Endothelial cell (in vitro differentiated cells): ENCODE measurements around the gene PRR7. TPM values are rescaled to one million over a fixed set of nuclear protein-coding genes. Genes with fewer than 3 reads are reported as not detected.

Experiments used
- DNase-seq: peaks from one replicate; pipeline ENCODE4 v3.0.0; 2021; ENCODE audit warnings: low spot score
- H3K27ac Mint-ChIP-seq: one replicate; pipeline ENCODE4 v1.8.0; 2021; ENCODE audit warnings: mixed read lengths, inconsistent platforms; ENCODE audit not compliant: unreplicated experiment
- H3K27me3 Mint-ChIP-seq: one replicate; pipeline ENCODE4 v1.8.0; 2021; ENCODE audit warnings: mild to moderate bottlenecking, moderate library complexity, mixed read lengths, inconsistent platforms; ENCODE audit not compliant: unreplicated experiment
- H3K36me3 Mint-ChIP-seq: one replicate; pipeline ENCODE4 v1.8.0; 2021; ENCODE audit warnings: mild to moderate bottlenecking, low read depth, mixed read lengths, inconsistent platforms; ENCODE audit not compliant: unreplicated experiment
- H3K4me1 Mint-ChIP-seq: one replicate; pipeline ENCODE4 v1.8.0; 2021; ENCODE audit warnings: mild to moderate bottlenecking, mixed read lengths, inconsistent platforms; ENCODE audit not compliant: unreplicated experiment
- H3K4me3 Mint-ChIP-seq: one replicate; pipeline ENCODE4 v1.8.0; 2021; ENCODE audit warnings: mild to moderate bottlenecking, mixed read lengths, inconsistent platforms; ENCODE audit not compliant: unreplicated experiment
- H3K9me3 Mint-ChIP-seq: one replicate; pipeline ENCODE4 v1.8.0; 2021; ENCODE audit warnings: mixed read lengths, inconsistent platforms; ENCODE audit not compliant: unreplicated experiment
- CTCF ChIP-seq: fragments of 200-600 bp; sonication (generic); IDR thresholded peaks from one replicate; pipeline ENCODE4 v1.5.0; 2021; ENCODE audit warnings: antibody characterized with exemption; ENCODE audit not compliant: unreplicated experiment
- total RNA-seq: library from RNA; stranded (reverse); fragmentation: NEBNext Ultra II Directional; extraction: Animal tissue kit (Norgen Biotek cat#: 25700); gene quantifications from one replicate; pipeline ENCODE4 v1.2.1, GENCODE V29; 2021; ENCODE audit not compliant: unreplicated experiment

The PRR7 gene
- total RNA-seq, 1 donor from 2014 or later: 0.97 TPM

GRCh38 chr5:177474846-177475562 lies 28.4 kb downstream of the PRR7 start:
- no peak for DNase-seq
- Mint-ChIP-seq H3K4me3 (peak overlapping the region; percentile 92), H3K36me3 (peaks cover 24% of the 10 kb centered on the region), H3K27ac (peak overlapping the region; percentile 53), H3K4me1 (peaks cover 41% of the 10 kb centered on the region), H3K27me3 (peaks cover 36% of the 10 kb centered on the region), H3K9me3 (no peaks in the 10 kb centered on the region)
- no peak for TF ChIP-seq CTCF

- no peak for DNase-seq
- Mint-ChIP-seq H3K9me3 (no peaks in the 10 kb centered on the region), H3K4me1 (peaks cover 35% of the 10 kb centered on the region), H3K27ac (peak overlapping the region; percentile 53), H3K36me3 (peaks cover 19% of the 10 kb centered on the region), H3K27me3 (peaks cover 32% of the 10 kb centered on the region), H3K4me3 (peak overlapping the region; percentile 82)
- TF ChIP-seq CTCF: no peak
Observed at GRCh38 chr5:177475563-177476427, 29.2 kb downstream of the PRR7 start.

GRCh38 chr5:177476531-177477233 lies 30.1 kb downstream of the PRR7 start:
- no peak for DNase-seq
- Mint-ChIP-seq H3K36me3 (peaks cover 19% of the 10 kb centered on the region), H3K27ac (no peak overlapping the region), H3K9me3 (no peaks in the 10 kb centered on the region), H3K4me1 (peaks cover 26% of the 10 kb centered on the region), H3K4me3 (peak overlapping the region; percentile 78), H3K27me3 (peaks cover 27% of the 10 kb centered on the region)
- TF ChIP-seq CTCF: no peak

GRCh38 chr5:177477701-177478477 lies 31.3 kb downstream of the PRR7 start:
- H3K4me1 Mint-ChIP-seq: peaks cover 26% of the 10 kb centered on the region
- H3K36me3 Mint-ChIP-seq: peaks cover 20% of the 10 kb centered on the region

More at GRCh38 chr5:177477701-177478477, 31.3 kb downstream of the PRR7 start:
- Mint-ChIP-seq H3K9me3 (no peaks in the 10 kb centered on the region), H3K4me3 (peak overlapping the region; percentile 47), H3K27me3 (peaks cover 30% of the 10 kb centered on the region), H3K27ac (peak overlapping the region; percentile 64)
- no peak for DNase-seq
- no peak for TF ChIP-seq CTCF
